Subcutaneous abdominal adipose tissue (tissue), 5 donors: ENCODE results near the gene EPM2AIP1.

Experiments used
- H3K27ac ChIP-seq: one replicate; pipeline ENCODE4 v1.7.0; 2013; ENCODE audit warnings: low read depth, mild to moderate bottlenecking, inconsistent platforms, low read length, moderate library complexity
- H3K27me3 ChIP-seq, 5 donors: one replicate each; pipeline ENCODE4 v1.7.0; 2013; ENCODE audit warnings: low read length in 5 of 5, inconsistent platforms in 1 of 5; ENCODE audit not compliant: control insufficient read depth in 5 of 5, insufficient read depth in 4 of 5
- H3K36me3 ChIP-seq, 5 donors: one replicate each; pipeline ENCODE4 v1.7.0; 2013; ENCODE audit warnings: low read length in 5 of 5; ENCODE audit not compliant: control insufficient read depth in 5 of 5, insufficient read depth in 5 of 5
- H3K4me1 ChIP-seq, 5 donors: one replicate each; pipeline ENCODE4 v1.7.0; 2013; ENCODE audit warnings: low read length in 5 of 5, mild to moderate bottlenecking in 3 of 5, moderate library complexity in 1 of 5; ENCODE audit not compliant: control insufficient read depth in 5 of 5, insufficient read depth in 5 of 5
- H3K4me3 ChIP-seq, 5 donors: one replicate each; pipeline ENCODE4 v1.7.0; 2013; ENCODE audit warnings: low read length in 5 of 5, low read depth in 1 of 5
- H3K9ac ChIP-seq, 5 donors: one replicate each; pipeline ENCODE4 v1.7.0; 2013; ENCODE audit warnings: low read length in 5 of 5, mild to moderate bottlenecking in 4 of 5, moderate library complexity in 3 of 5
- H3K9me3 ChIP-seq, 5 donors: one replicate each; pipeline ENCODE4 v1.7.0; 2013; ENCODE audit warnings: low read length in 5 of 5; ENCODE audit not compliant: control insufficient read depth in 5 of 5
- donor health status: healthy.
- donor health status: healthy.
- donor health status: healthy.
- donor health status: healthy.
- donor health status: healthy.

EPM2AIP1 gene

GRCh38 chr3:37029516-37030163 is 36.7 kb upstream of the EPM2AIP1 start:
- Histone ChIP-seq H3K4me1 (peaks cover 0 to 10% (median 4%) of the 10 kb centered on the region in 5 donors), H3K36me3 (peaks cover 16 to 69% (median 41%) of the 10 kb centered on the region in 5 donors), H3K9me3 (no peaks in the 10 kb centered on the region), H3K27ac (no peak overlapping the region), H3K4me3 (no peak overlapping the region), H3K27me3 (no peaks in the 10 kb centered on the region), H3K9ac (no peak overlapping the region)

GRCh38 chr3:37029111-37029510 is 36.2 kb upstream of the EPM2AIP1 start:
- no peaks in the 10 kb centered on the region for H3K27me3 ChIP-seq
- no peak overlapping the region for H3K9ac ChIP-seq
- no peak overlapping the region for H3K4me3 ChIP-seq
- peaks cover 0 to 10% (median 4%) of the 10 kb centered on the region in 5 donors for H3K4me1 ChIP-seq
- H3K36me3 ChIP-seq: peaks cover 16 to 70% (median 43%) of the 10 kb centered on the region in 5 donors
- no peaks in the 10 kb centered on the region for H3K9me3 ChIP-seq
- H3K27ac ChIP-seq: no peak overlapping the region

DNA sequence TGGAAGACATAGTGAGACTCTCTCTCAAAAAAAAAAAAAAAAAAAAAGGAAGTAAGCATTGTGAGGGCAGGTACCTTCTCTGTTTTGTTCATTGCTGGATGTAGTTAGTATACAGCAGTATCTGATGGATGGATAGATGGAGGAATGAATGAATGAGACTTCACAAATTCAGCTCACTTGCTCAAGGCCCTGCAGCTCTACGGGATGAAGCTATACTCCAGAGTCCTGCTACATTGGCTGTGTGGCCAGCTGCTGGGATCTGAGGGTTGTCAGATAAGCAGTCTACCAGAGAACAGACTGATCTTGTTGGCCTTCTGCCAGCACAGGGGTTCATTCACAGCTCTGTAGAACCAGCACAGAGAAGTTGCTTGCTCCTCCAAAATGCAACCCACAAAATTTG is 35.4 kb upstream of the EPM2AIP1 start:
- Histone ChIP-seq H3K9me3 (no peaks in the 10 kb centered on the region), H3K4me1 (peaks cover 0 to 10% (median 4%) of the 10 kb centered on the region in 5 donors), H3K9ac (no peak overlapping the region), H3K27ac (no peak overlapping the region), H3K36me3 (peaks cover 18 to 72% (median 47%) of the 10 kb centered on the region in 5 donors), H3K27me3 (no peaks in the 10 kb centered on the region), H3K4me3 (no peak overlapping the region)

DNA sequence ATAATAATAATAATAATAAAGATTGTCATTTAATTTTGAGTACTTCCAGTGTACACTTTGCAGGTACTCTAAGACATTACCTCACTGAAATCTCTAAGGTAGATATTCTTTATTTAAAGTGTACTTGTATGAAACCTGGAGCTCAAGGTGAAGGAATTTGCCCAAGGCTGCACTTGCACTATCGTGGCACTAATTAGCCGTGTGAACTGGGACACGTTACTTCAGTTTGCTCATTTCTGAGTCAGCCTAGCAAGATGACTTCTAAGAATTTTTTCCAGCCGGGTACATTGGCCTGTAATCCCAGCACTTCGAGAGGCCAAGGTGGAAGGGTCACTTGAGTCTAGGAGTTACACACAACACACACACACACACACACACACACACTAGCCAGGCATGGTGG is 33.9 kb upstream of the EPM2AIP1 start:
- Histone ChIP-seq H3K9me3 (no peaks in the 10 kb centered on the region), H3K36me3 (peaks cover 12 to 77% (median 60%) of the 10 kb centered on the region in 5 donors), H3K27me3 (no peaks in the 10 kb centered on the region), H3K4me1 (peaks cover 0 to 7% (median 4%) of the 10 kb centered on the region in 5 donors), H3K9ac (no peak overlapping the region), H3K4me3 (no peak overlapping the region), H3K27ac (no peak overlapping the region)

GRCh38 chr3:37025561-37026335 is 32.8 kb upstream of the EPM2AIP1 start:
- no peak overlapping the region for H3K4me3 ChIP-seq
- no peak overlapping the region for H3K9ac ChIP-seq
- peaks cover 0 to 3% (median 0%) of the 10 kb centered on the region in 5 donors for H3K4me1 ChIP-seq
- H3K9me3 ChIP-seq: no peaks in the 10 kb centered on the region
- peaks cover 15 to 80% (median 65%) of the 10 kb centered on the region in 5 donors for H3K36me3 ChIP-seq
- no peaks in the 10 kb centered on the region for H3K27me3 ChIP-seq
- H3K27ac ChIP-seq: no peak overlapping the region

DNA sequence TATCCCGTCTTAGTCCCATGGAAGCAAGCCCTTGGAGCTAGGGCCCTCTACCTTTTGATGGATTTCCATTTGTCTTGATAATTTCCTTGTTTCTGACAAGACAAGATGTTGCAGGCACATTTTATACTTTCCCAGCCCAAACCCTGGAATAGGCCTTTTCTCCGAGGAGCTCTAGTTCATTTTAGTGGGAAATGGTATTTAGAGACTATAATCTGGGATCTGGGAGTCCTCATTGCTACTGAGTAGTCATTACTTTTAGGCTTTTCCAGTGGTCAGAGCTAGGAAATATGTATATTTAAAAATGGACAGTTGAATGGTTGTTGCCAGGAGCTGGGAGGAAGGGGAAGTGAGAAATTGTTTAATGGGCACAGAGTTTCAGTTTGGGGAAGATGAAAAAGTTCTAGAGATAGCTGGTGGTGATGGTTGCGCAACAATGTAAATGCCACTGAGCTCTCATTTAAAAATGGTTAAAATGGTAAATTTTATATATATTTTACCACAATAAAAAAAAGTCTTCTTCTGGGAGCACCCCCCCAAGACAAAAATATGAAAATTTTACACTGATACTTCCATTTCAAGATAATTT is 32.0 kb upstream of the EPM2AIP1 start:
- no peak overlapping the region for H3K9ac ChIP-seq
- no peaks in the 10 kb centered on the region for H3K27me3 ChIP-seq
- H3K4me1 ChIP-seq: no peaks in the 10 kb centered on the region
- H3K27ac ChIP-seq: no peak overlapping the region
- no peaks in the 10 kb centered on the region for H3K9me3 ChIP-seq
- H3K4me3 ChIP-seq: no peak overlapping the region
- H3K36me3 ChIP-seq: peaks cover 17 to 85% (median 72%) of the 10 kb centered on the region in 5 donors

GRCh38 chr3:37024092-37024491 is 31.2 kb upstream of the EPM2AIP1 start:
- H3K36me3 ChIP-seq: peaks cover 17 to 85% (median 70%) of the 10 kb centered on the region in 5 donors
- no peak overlapping the region for H3K4me3 ChIP-seq
- no peaks in the 10 kb centered on the region for H3K4me1 ChIP-seq
- no peaks in the 10 kb centered on the region for H3K9me3 ChIP-seq
- no peak overlapping the region for H3K9ac ChIP-seq
- H3K27ac ChIP-seq: no peak overlapping the region
- H3K27me3 ChIP-seq: no peaks in the 10 kb centered on the region

DNA sequence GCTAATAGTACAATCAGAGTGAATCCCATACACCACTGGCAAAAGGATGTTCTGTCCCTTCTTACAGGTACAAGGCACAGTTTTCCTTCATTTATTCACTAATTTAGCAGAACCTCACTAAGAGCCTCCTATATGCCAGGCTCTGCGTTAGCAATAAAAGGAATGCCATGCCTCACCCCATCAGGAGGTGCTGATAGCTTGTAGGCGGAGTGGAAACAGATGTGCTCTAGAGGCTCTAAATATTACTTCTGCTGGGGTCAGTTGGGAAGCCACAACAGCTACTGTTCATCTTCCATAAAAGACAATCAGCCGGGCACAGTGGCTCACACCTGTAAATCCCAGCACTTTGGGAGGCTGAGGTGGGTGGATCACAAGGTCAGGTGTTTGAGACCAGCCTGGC is 24.8 kb upstream of the EPM2AIP1 start:
- no peaks in the 10 kb centered on the region for H3K27me3 ChIP-seq
- H3K27ac ChIP-seq: no peak overlapping the region
- no peaks in the 10 kb centered on the region for H3K4me1 ChIP-seq
- no peaks in the 10 kb centered on the region for H3K9me3 ChIP-seq
- no peak overlapping the region for H3K4me3 ChIP-seq
- no peak overlapping the region for H3K9ac ChIP-seq
- peaks cover 43 to 90% (median 80%) of the 10 kb centered on the region in 5 donors for H3K36me3 ChIP-seq

DNA sequence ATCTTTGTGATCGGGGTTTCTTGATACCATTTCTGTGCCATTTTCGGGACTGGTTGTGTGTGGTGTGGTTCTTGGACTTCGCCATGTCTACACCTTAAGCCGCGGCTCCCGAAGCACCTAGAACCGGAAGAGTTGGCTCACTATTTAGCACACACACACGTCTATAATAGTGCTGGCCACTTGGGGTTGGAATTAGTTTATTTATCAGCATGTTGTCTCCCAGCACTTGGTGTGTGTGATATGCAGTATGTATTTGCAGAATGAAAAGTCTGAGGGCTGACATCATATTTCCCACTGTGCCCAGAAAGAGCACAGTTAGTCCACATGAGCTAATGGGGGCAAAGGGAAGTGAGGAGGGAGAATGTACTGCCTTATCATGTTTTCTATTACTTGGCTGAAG is 24.0 kb upstream of the EPM2AIP1 start:
- Histone ChIP-seq H3K4me1 (no peaks in the 10 kb centered on the region), H3K9ac (no peak overlapping the region), H3K27me3 (no peaks in the 10 kb centered on the region), H3K9me3 (no peaks in the 10 kb centered on the region), H3K27ac (no peak overlapping the region), H3K36me3 (peaks cover 50 to 90% (median 77%) of the 10 kb centered on the region in 5 donors), H3K4me3 (no peak overlapping the region)

DNA sequence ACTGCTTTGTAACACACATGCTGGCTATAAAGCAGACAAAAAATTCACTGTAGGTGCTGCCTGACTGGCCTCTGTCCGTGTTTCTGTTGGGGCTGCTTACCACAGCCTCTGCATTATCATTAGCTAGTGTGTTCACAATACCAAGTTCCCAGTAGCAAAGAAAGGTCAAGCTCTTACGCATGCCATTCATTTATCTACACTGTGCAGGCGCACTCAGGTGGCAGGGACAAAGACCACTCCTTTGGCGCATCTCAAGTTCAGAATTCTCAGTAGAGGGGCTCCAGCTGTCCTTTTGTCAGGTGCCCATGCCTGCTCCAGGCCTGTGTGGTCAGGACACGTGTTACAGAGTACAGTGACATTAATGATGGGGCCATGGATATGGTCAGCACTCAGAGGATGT is 22.7 kb upstream of the EPM2AIP1 start:
- H3K36me3 ChIP-seq: peaks cover 52 to 86% (median 69%) of the 10 kb centered on the region in 5 donors
- H3K4me1 ChIP-seq: no peaks in the 10 kb centered on the region
- no peak overlapping the region for H3K9ac ChIP-seq
- H3K27ac ChIP-seq: no peak overlapping the region
- H3K9me3 ChIP-seq: no peaks in the 10 kb centered on the region
- H3K4me3 ChIP-seq: no peak overlapping the region
- no peaks in the 10 kb centered on the region for H3K27me3 ChIP-seq
